Pancreas (tissue), 10 donors: ENCODE results near the gene HNRNPM. TPM values are rescaled to one million over a fixed set of nuclear protein-coding genes. Genes with fewer than 3 reads are reported as not detected.
A peak's percentile ranks its signal among the peaks of the same experiment; 100 is the strongest.

ENCODE experiments used
- ATAC-seq, 4 donors: fragments of 200-7000 bp; cut with Tn5 transposase; one replicate each; pipeline versions ENCODE4 v1.8.0 to v1.9.1; 2020; ENCODE audit warnings: mild to moderate bottlenecking in 4 of 4, moderate library complexity in 4 of 4
- DNase-seq, 6 donors: peaks; one replicate each; pipeline ENCODE4 v3.0.0-alpha.2; 2020
- FAIRE-seq: peaks from 2 replicates; lab custom pipeline; 2012; peaks lifted over from hg19 to GRCh38; lab: Jason Lieb, UNC
- H3K27ac ChIP-seq, 4 donors: fragments of 200-600 bp; sonication (generic); 1 replicate in 3 of 4; 2 replicates in 1 of 4; pipeline versions ENCODE4 v1.5.0 to v1.8.0; 2020
- H3K27me3 ChIP-seq, 4 donors: fragments of 200-600 bp; one replicate each; pipeline ENCODE4 v1.8.0; 2021
- H3K36me3 ChIP-seq, 3 donors: fragments of 200-600 bp; sonication (generic) in 1 of 3; one replicate each; pipeline versions ENCODE4 v1.5.0 to v1.8.0; 2020 to 2021
- H3K4me1 ChIP-seq, 3 donors: fragments of 200-600 bp; one replicate each; pipeline ENCODE4 v1.8.0; 2021
- H3K4me3 ChIP-seq, 4 donors: fragments of 200-600 bp; sonication (generic) in 2 of 4; one replicate each; pipeline versions ENCODE4 v1.5.0 to v1.8.0; 2020 to 2021
- H3K9me3 ChIP-seq, 4 donors: fragments of 200-600 bp; one replicate each; pipeline ENCODE4 v1.8.0; 2021
- WGBS, 2 donors: extraction: QIAGEN DNeasy Blood & Tissue Kit; methylation state at CpG; one replicate each; pipeline ENCODE4 v1.1.7; 2013; 5-methylcytosine and 5-hydroxymethylcytosine counted together
- intact Hi-C, 3 donors: fragments of 100-400 bp; cut with DNase I; formaldehyde crosslinking; loops; one replicate each; pipeline versions ENCODE4 v1.11.1 to v1.14.2; 2022
- polyA plus RNA-seq, 2 donors: library from polyadenylated mRNA; stranded (reverse); fragments of 200-250 nt; gene quantifications; one replicate each; pipeline ENCODE4 v1.2.3, GENCODE V29; 2013
- total RNA-seq, 6 donors: library from RNA; stranded (reverse); fragmentation: NEBNext Ultra II Directional in 4 of 6; extraction: Animal tissue kit (Norgen Biotek cat#: 25700) in 4 of 6; gene quantifications; one replicate each; pipeline versions ENCODE4 v1.2.1 to v1.2.4, GENCODE V29; 2021 to 2023
- TF ChIP-seq, protein P1 (sequence below), 4 donors: fragments of 200-600 bp; sonication (generic) in 3 of 4; IDR thresholded peaks; one replicate each; pipeline versions ENCODE4 v1.5.0 to v1.8.0; 2021; ENCODE audit warnings: antibody characterized with exemption in 4 of 4
- donor health status: healthy with polysubstance abuse.
- donor health status: DM: no; HTN: no; CAD: no; lungs with moderate emphysema.
- donor health status: DM: no; HTN: no; CAD: no.
- donor health status: control.
- donor health status: control.
- donor health status: Bipolar disorder and iron deficiency.
- donor health status: DM: yes; HTN: yes; CAD: no.
- donor health status: DM: no; HTN: no; CAD: no.
- donor health status: DM: no; HTN: no; CAD: no.
- donor health status: DM: yes; HTN: yes; CAD: no.

HNRNPM gene
- total and polyA plus RNA-seq, 8 donors, result 44.5 to 90.1 (median 66.6) TPM

DNA sequence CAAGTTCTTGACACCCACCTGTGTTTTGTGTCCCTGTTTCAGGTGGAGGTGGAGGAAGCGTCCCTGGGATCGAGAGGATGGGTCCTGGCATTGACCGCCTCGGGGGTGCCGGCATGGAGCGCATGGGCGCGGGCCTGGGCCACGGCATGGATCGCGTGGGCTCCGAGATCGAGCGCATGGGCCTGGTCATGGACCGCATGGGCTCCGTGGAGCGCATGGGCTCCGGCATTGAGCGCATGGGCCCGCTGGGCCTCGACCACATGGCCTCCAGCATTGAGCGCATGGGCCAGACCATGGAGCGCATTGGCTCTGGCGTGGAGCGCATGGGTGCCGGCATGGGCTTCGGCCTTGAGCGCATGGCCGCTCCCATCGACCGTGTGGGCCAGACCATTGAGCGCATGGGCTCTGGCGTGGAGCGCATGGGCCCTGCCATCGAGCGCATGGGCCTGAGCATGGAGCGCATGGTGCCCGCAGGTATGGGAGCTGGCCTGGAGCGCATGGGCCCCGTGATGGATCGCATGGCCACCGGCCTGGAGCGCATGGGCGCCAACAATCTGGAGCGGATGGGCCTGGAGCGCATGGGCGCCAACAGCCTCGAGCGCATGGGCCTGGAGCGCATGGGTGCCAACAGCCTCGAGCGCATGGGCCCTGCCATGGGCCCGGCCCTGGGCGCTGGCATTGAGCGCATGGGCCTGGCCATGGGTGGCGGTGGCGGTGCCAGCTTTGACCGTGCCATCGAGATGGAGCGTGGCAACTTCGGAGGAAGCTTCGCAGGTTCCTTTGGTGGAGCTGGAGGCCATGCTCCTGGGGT is 41.0 kb downstream of the HNRNPM start:
- FAIRE-seq (no peak), DNase-seq (peak in 3 of 6 donors; percentile 40 to 56 (median 55)), ATAC-seq (no peak)
- intact Hi-C loops, result no loop called here
- 97 to 98% methylated on average over 62 of the region's 62 CpGs for WGBS, 2 donors
- Histone ChIP-seq H3K4me3 (no peak overlapping the region), H3K9me3 (no peaks in the 10 kb centered on the region), H3K27ac (no peak overlapping the region), H3K27me3 (no peaks in the 10 kb centered on the region), H3K4me1 (peaks cover 0 to 7% (median 0%) of the 10 kb centered on the region in 3 donors), H3K36me3 (peaks cover 10 to 56% (median 22%) of the 10 kb centered on the region in 3 donors)
- TF ChIP-seq, protein P1, sequence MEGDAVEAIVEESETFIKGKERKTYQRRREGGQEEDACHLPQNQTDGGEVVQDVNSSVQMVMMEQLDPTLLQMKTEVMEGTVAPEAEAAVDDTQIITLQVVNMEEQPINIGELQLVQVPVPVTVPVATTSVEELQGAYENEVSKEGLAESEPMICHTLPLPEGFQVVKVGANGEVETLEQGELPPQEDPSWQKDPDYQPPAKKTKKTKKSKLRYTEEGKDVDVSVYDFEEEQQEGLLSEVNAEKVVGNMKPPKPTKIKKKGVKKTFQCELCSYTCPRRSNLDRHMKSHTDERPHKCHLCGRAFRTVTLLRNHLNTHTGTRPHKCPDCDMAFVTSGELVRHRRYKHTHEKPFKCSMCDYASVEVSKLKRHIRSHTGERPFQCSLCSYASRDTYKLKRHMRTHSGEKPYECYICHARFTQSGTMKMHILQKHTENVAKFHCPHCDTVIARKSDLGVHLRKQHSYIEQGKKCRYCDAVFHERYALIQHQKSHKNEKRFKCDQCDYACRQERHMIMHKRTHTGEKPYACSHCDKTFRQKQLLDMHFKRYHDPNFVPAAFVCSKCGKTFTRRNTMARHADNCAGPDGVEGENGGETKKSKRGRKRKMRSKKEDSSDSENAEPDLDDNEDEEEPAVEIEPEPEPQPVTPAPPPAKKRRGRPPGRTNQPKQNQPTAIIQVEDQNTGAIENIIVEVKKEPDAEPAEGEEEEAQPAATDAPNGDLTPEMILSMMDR (IDR thresholded peaks at IDR 0.05), result no peak

DNA sequence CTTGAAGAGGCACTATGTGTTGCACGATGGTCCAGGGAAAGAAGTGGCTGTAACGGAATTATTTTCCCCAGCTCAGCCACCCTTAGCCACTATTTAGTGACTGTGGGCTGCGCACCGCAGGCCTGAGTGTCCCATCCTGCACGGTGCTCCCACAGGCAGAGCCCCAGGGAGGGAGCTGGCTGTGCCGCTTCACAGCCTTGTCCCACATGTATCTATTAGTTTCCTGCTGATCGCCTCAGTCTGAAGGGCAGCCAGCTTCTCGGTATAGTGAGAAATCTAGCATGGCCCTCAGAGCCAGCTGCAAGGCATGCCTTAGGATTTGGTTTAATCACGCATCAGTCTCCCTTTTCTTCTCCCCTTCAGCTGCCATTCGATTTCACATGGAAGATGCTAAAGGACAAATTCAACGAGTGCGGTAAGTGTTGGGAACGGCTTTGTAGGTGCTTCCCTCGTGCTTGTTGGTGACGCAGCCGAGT is 41.9 kb downstream of the HNRNPM start:
- 91 to 93% methylated on average over 16 of the region's 16 CpGs for WGBS, 2 donors

DNA sequence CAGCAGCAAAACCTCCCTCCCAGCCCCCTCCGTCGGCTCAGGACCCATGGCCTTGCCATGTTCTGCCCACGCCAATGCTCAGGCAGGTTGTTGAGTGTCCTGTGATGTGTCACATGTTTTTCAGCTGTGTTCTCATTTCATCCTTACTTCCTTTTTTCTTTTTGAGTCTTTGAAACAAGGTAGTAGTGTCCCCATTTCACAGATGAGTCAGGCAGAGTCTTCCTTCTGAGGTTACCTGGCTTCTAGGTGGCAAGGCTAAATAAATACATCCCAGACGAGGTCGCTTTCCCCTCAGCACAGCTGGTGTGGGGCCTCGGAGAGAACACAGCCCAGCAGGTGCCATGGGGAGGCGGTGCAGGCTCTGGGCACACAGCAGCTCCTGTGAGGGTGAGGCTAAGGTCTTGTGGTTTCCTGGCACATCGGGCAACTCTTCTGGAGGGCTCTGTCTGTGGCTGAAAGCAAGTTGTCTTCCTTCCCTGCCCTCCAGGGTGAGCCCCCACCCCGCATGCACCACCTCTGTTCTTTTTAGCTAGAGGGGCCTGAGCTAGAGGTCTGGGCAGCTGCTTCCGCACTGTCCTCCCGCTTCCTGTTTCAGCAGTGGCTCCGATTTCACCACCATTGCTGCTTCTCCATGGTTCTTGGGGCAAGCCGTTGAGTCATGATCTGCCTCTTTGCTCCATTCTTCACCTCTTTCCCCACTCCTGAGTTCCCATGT is 42.5 kb downstream of the HNRNPM start:
- Histone ChIP-seq H3K36me3 (peaks cover 10 to 56% (median 22%) of the 10 kb centered on the region in 3 donors), H3K27me3 (no peaks in the 10 kb centered on the region), H3K9me3 (no peaks in the 10 kb centered on the region), H3K27ac (peak overlapping the region in 2 of 4 donors; percentile 44 to 58), H3K4me1 (no peaks in the 10 kb centered on the region), H3K4me3 (no peak overlapping the region)
- ATAC-seq (peak in 2 of 4 donors; percentile 25 to 57), DNase-seq (peak in 4 of 6 donors; percentile 9 to 44 (median 33)), FAIRE-seq (no peak)
- WGBS, 2 donors, result 85 to 87% methylated on average over 13 of the region's 13 CpGs
- intact Hi-C loops, result no loop called here
- TF ChIP-seq, protein P1 (IDR thresholded peaks at IDR 0.05), result no peak

More for the DNA sequence above, 41.9 kb downstream of the HNRNPM start:
- FAIRE-seq (no peak), ATAC-seq (no peak), DNase-seq (peak in 3 of 6 donors; percentile 4 to 18 (median 16))
- no peaks in the 10 kb centered on the region for H3K27me3 ChIP-seq
- TF ChIP-seq, protein P1 (IDR thresholded peaks at IDR 0.05), result no peak
- H3K36me3 ChIP-seq, result peaks cover 10 to 56% (median 22%) of the 10 kb centered on the region in 3 donors
- H3K4me1 ChIP-seq, result no peaks in the 10 kb centered on the region
- H3K9me3 ChIP-seq, result no peaks in the 10 kb centered on the region
- H3K4me3 ChIP-seq, result no peak overlapping the region
- peak overlapping the region in 1 of 4 donors; percentile 58 for H3K27ac ChIP-seq
- intact Hi-C loops, result no loop called here

DNA sequence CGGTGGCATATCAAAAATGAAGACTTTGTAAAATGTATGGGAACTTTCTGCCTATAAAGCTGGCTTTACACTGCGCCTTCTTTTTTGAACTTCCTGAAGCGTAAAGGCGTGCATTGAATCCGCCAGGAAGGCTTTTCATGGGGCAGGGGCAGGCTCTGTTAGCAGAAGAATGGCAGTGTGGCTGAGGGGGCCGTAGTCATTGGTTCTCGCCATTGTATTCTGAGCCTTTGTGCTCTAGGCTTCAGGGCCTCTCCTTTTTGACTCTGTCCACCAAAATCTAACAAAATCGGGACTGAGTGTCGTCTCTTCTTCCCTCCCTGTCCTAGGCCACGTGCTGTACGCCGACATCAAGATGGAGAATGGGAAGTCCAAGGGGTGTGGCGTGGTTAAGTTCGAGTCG is 43.6 kb downstream of the HNRNPM start:
- H3K9me3 ChIP-seq, result no peaks in the 10 kb centered on the region
- WGBS, 2 donors, result 79 to 81% methylated on average over 15 of the region's 15 CpGs
- H3K27me3 ChIP-seq, result no peaks in the 10 kb centered on the region
- ATAC-seq, result no peak
- FAIRE-seq, result no peak
- no peak overlapping the region for H3K4me3 ChIP-seq
- H3K36me3 ChIP-seq, result peaks cover 10 to 49% (median 22%) of the 10 kb centered on the region in 3 donors
- no peaks in the 10 kb centered on the region for H3K4me1 ChIP-seq
- H3K27ac ChIP-seq, result no peak overlapping the region
- intact Hi-C loops, result no loop called here
- TF ChIP-seq, protein P1 (IDR thresholded peaks at IDR 0.05), result no peak
- peak in 2 of 6 donors; percentile 6 to 7 for DNase-seq
